Lower leg skin (tissue), 4 donors: ENCODE measurements around the gene PACS2. TPM values are rescaled to one million over a fixed set of nuclear protein-coding genes. Genes with fewer than 3 reads are reported as not detected.

Experiments used
- DNase-seq, 2 donors: peaks; one replicate each; pipeline ENCODE4 v3.0.0-alpha.2; 2019; ENCODE audit warnings: low spot score in 2 of 2
- H3K4me3 ChIP-seq: fragments of 200-600 bp; sonication (generic); 2 replicates; pipeline ENCODE4 v1.5.1; 2017; ENCODE audit warnings: mild to moderate bottlenecking, low read depth; ENCODE audit not compliant: poor library complexity, severe bottlenecking
- CTCF ChIP-seq, 3 donors: fragments of 450-650 bp; IDR thresholded peaks; one replicate each; pipeline ENCODE4 v1.5.1; 2016; ENCODE audit warnings: antibody characterized with exemption in 3 of 3, mild to moderate bottlenecking in 3 of 3, moderate library complexity in 2 of 3
- POLR2A ChIP-seq, 2 donors: fragments of 450-650 bp; IDR thresholded peaks; one replicate each; pipeline ENCODE4 v1.6.1; 2016 to 2017; ENCODE audit warnings: antibody characterized with exemption in 2 of 2, mild to moderate bottlenecking in 1 of 2, moderate library complexity in 1 of 2
- WGBS, 2 donors: methylation state at CpG; one replicate each; pipeline ENCODE4 v1.1.5; 2018; 5-methylcytosine and 5-hydroxymethylcytosine counted together
- intact Hi-C: fragments of 100-400 bp; cut with DNase I; formaldehyde crosslinking; loops from one replicate; pipeline ENCODE4 v1.15.0; 2023; ENCODE audit warnings: low total_unique reads
- total RNA-seq, 4 donors: library from RNA; depleted of rRNA; stranded (reverse); fragments of >200 nt; gene quantifications; one replicate each; pipeline ENCODE4 v1.1.0, GENCODE V29; 2016

PACS2 gene
- total RNA-seq, 4 donors from 2014 or later, result 25.9 to 75.1 (median 54.3) TPM

GRCh38 chr14:105363847-105364708 is 49.5 kb downstream of the PACS2 start:
- TF ChIP-seq POLR2A (IDR thresholded peaks at IDR 0.05) (no peak), CTCF (IDR thresholded peaks at IDR 0.05) (no peak)
- no peak overlapping the region for H3K4me3 ChIP-seq
- WGBS, 2 donors, result 12 to 26% methylated on average over 20 to 41 of the region's 58 CpGs
- intact Hi-C loops, result no loop called here
- DNase-seq, result no peak

GRCh38 chr14:105365101-105365500 is 50.6 kb downstream of the PACS2 start:
- 87 to 95% methylated on average over 8 to 10 of the region's 11 CpGs for WGBS, 2 donors
- intact Hi-C loops, result loop anchor here (5.0 kb wide), 1 partner anchor 162 kb away; the partner anchor contains the start of gene TMEM121
- TF ChIP-seq POLR2A (IDR thresholded peaks at IDR 0.05) (no peak), CTCF (IDR thresholded peaks at IDR 0.05) (no peak)
- H3K4me3 ChIP-seq, result no peak overlapping the region
- no peak for DNase-seq

GRCh38 chr14:105365681-105366080 is 51.1 kb downstream of the PACS2 start:
- TF ChIP-seq CTCF (IDR thresholded peaks at IDR 0.05) (no peak), POLR2A (IDR thresholded peaks at IDR 0.05) (no peak)
- 89 to 94% methylated on average over 12 of the region's 12 CpGs for WGBS, 2 donors
- H3K4me3 ChIP-seq, result no peak overlapping the region
- DNase-seq, result no peak
- intact Hi-C loops, result loop anchor here (5.0 kb wide), 1 partner anchor 162 kb away; the partner anchor contains the start of gene TMEM121

- no peak overlapping the region for H3K4me3 ChIP-seq
- no peak for TF ChIP-seq CTCF (IDR thresholded peaks at IDR 0.05)
- no peak for TF ChIP-seq POLR2A (IDR thresholded peaks at IDR 0.05)
- DNase-seq, result no peak
- intact Hi-C loops, result loop anchor here (5.0 kb wide), 1 partner anchor 161 kb away; the partner anchor contains the start of gene TMEM121
- 91 to 94% methylated on average over 23 of the region's 23 CpGs for WGBS, 2 donors
These were observed 52.0 kb downstream of the PACS2 start for GRCh38 chr14:105366386-105367074.

GRCh38 chr14:105367116-105368031 is 52.8 kb downstream of the PACS2 start:
- intact Hi-C loops, result loop anchor here (5.0 kb wide), 1 partner anchor 160 kb away; the partner anchor contains the start of gene TMEM121

More at GRCh38 chr14:105367116-105368031, 52.8 kb downstream of the PACS2 start:
- DNase-seq, result no peak
- no peak overlapping the region for H3K4me3 ChIP-seq
- 91 to 94% methylated on average over 25 to 29 of the region's 34 CpGs for WGBS, 2 donors
- TF ChIP-seq POLR2A (IDR thresholded peaks at IDR 0.05), result no peak
- no peak for TF ChIP-seq CTCF (IDR thresholded peaks at IDR 0.05)
